Measurements from ENCODE around the gene PSMB7. TPM values are rescaled to one million over a fixed set of nuclear protein-coding genes. Genes with fewer than 3 reads are reported as not detected.

Gene PSMB7
- total and polyA plus RNA-seq, 2 of the 4 experiments (the other 2 are of a cell fraction): 340 to 430 TPM

DNA sequence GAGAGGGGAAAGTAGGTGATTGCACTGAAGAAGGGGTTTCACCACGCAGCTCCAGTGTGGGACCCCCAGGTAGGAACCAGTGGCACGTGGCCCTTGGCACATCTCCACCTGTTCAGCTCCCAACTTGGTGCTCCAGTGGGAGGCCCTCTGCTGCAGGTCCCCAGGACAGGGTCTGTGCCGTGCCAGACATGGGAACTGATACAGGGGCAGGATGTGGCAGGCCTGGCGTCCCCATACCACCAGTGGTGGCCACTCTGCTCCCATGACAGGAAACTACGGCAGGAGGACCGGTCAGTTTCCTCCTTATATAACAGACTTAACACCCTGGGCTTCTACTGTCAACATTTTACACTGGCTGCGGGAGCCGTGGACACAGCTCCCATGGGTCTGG is 67.3 kb downstream of the PSMB7 start:
- ChIA-PET CTCF (interaction anchor here (1.2 kb wide), 1 partner anchor 221 kb away, joined by 3 read pairs; no protein-coding TSS in a partner anchor), POLR2A (ENCODE audit: unreplicated experiment) (interaction anchor here (0.6 kb wide), 1 partner anchor 236 kb away, joined by 25 read pairs; no protein-coding TSS in a partner anchor)
- Histone ChIP-seq H2BK120ac (ENCODE audit: low read depth, low read length) (no peak overlapping the region), H4K91ac (ENCODE audit: insufficient read depth, low read depth, low read length) (no peak overlapping the region), H4K5ac (ENCODE audit: low read depth, low read length) (no peak overlapping the region), H4K8ac (ENCODE audit: low read depth in 2 of 2, low read length in 2 of 2) (no peak overlapping the region), H3K14ac (replicated peaks; ENCODE audit: low read depth, low read length) (no peak overlapping the region), H2AFZ (replicated peaks; ENCODE audit: low read length, poor library complexity) (no peak overlapping the region), H3K27me3 (ENCODE audit: control insufficient read depth, insufficient read depth, low read length) (no peaks in the 10 kb centered on the region), H3K4me1 (ENCODE audit: control insufficient read depth, insufficient read depth, low read length) (peaks cover 6% of the 10 kb centered on the region), H3K9me3 (ENCODE audit: control insufficient read depth, insufficient read depth, low read length) (no peaks in the 10 kb centered on the region), H3K4me3 (ENCODE audit: insufficient read depth, low read depth, low read length) (no peak overlapping the region), H2BK20ac (ENCODE audit: low read depth, low read length) (no peak overlapping the region), H3K9ac (ENCODE audit: low read depth, low read length) (no peak overlapping the region), H2AK9ac (replicated peaks; ENCODE audit: low read depth, low read length, poor library complexity) (no peak overlapping the region), H3K27ac (ENCODE audit: insufficient read depth, low read length) (no peak overlapping the region), H3K36me3 (ENCODE audit: control insufficient read depth, insufficient read depth, low read length) (peaks cover 87% of the 10 kb centered on the region), H3K79me1 (ENCODE audit: low read depth in 1 of 2, low read length in 2 of 2) (peaks cover 26 to 77% of the 10 kb centered on the region in 2 experiments), H3K56ac (ENCODE audit: extremely low read depth, insufficient read depth, low read length) (no peak overlapping the region), H3K4me2 (ENCODE audit: low read depth, low read length) (no peak overlapping the region), H2BK15ac (ENCODE audit: low read depth, low read length) (no peak overlapping the region), H2AK5ac (ENCODE audit: low read depth, low read length) (no peak overlapping the region), H3K18ac (ENCODE audit: low read depth, low read length) (no peak overlapping the region), H3K4ac (ENCODE audit: low read depth, low read length) (no peak overlapping the region), H2BK5ac (ENCODE audit: low read depth, low read length, poor library complexity, severe bottlenecking) (no peak overlapping the region), H3K23ac (ENCODE audit: low read depth, low read length) (no peak overlapping the region), H4K20me1 (ENCODE audit: insufficient read depth, low read length) (peaks cover 26% of the 10 kb centered on the region), H3K9me1 (ENCODE audit: insufficient read depth, low read length) (0 out of 2 replicates have a peak, but pooled peaks cover 4% of the 10 kb centered on the region)
- dilution Hi-C loops (cut with HindIII; ENCODE audit: low sequenced_read_pairs, unreplicated experiment): no loop called here
- no peak for TF ChIP-seq CEBPB (IDR thresholded peaks at IDR 0.05; ENCODE audit: low read depth, low read length)
- TF ChIP-seq FOS (IDR thresholded peaks at IDR 0.05; ENCODE audit: low read depth, low read length): no peak
- TF ChIP-seq MAZ (IDR thresholded peaks at IDR 0.05; ENCODE audit: borderline replicate concordance, low read depth, low read length): no peak
- TF ChIP-seq, protein P1, sequence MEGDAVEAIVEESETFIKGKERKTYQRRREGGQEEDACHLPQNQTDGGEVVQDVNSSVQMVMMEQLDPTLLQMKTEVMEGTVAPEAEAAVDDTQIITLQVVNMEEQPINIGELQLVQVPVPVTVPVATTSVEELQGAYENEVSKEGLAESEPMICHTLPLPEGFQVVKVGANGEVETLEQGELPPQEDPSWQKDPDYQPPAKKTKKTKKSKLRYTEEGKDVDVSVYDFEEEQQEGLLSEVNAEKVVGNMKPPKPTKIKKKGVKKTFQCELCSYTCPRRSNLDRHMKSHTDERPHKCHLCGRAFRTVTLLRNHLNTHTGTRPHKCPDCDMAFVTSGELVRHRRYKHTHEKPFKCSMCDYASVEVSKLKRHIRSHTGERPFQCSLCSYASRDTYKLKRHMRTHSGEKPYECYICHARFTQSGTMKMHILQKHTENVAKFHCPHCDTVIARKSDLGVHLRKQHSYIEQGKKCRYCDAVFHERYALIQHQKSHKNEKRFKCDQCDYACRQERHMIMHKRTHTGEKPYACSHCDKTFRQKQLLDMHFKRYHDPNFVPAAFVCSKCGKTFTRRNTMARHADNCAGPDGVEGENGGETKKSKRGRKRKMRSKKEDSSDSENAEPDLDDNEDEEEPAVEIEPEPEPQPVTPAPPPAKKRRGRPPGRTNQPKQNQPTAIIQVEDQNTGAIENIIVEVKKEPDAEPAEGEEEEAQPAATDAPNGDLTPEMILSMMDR (conservative IDR thresholded peaks at IDR 0.05; ENCODE audit: low read depth, low read length): no peak
- TF ChIP-seq CHD1 (IDR thresholded peaks at IDR 0.05; ENCODE audit: low read depth, low read length): no peak
- TF ChIP-seq, protein P2, sequence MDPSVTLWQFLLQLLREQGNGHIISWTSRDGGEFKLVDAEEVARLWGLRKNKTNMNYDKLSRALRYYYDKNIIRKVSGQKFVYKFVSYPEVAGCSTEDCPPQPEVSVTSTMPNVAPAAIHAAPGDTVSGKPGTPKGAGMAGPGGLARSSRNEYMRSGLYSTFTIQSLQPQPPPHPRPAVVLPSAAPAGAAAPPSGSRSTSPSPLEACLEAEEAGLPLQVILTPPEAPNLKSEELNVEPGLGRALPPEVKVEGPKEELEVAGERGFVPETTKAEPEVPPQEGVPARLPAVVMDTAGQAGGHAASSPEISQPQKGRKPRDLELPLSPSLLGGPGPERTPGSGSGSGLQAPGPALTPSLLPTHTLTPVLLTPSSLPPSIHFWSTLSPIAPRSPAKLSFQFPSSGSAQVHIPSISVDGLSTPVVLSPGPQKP (IDR thresholded peaks at IDR 0.05; ENCODE audit: borderline replicate concordance, low read depth, low read length): no peak
- no peak for TF ChIP-seq MAFK (IDR thresholded peaks at IDR 0.05; ENCODE audit: low read depth, low read length)
- no peak for TF ChIP-seq POLR2A (IDR thresholded peaks at IDR 0.05; ENCODE audit: low read depth, low read length)
- TF ChIP-seq, protein P3, sequence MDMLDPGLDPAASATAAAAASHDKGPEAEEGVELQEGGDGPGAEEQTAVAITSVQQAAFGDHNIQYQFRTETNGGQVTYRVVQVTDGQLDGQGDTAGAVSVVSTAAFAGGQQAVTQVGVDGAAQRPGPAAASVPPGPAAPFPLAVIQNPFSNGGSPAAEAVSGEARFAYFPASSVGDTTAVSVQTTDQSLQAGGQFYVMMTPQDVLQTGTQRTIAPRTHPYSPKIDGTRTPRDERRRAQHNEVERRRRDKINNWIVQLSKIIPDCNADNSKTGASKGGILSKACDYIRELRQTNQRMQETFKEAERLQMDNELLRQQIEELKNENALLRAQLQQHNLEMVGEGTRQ (IDR thresholded peaks at IDR 0.05; ENCODE audit: low read depth, low read length): no peak
- no peak for TF ChIP-seq RAD21 (IDR thresholded peaks at IDR 0.05; ENCODE audit: low read length)
- no peak for TF ChIP-seq RCOR1 (IDR thresholded peaks at IDR 0.05; ENCODE audit: insufficient replicate concordance, low read length)
- TF ChIP-seq SMC3 (IDR thresholded peaks at IDR 0.05; ENCODE audit: low read depth, low read length): no peak
- no peak for TF ChIP-seq BHLHE40 (IDR thresholded peaks at IDR 0.05; ENCODE audit: low read depth, low read length)
- no peak for TF ChIP-seq NFE2L2 (IDR thresholded peaks at IDR 0.05; ENCODE audit: low read depth, low read length)
- no peak for TF ChIP-seq RFX5 (IDR thresholded peaks at IDR 0.05; ENCODE audit: low read depth, low read length)
- no peak for TF ChIP-seq MXI1 (IDR thresholded peaks at IDR 0.05; ENCODE audit: borderline replicate concordance, low read depth, low read length)
- DNase-seq: no peak
- in situ Hi-C loops (cut with MboI; ENCODE audit: low sequenced_read_pairs): no loop called here
- BruUV-seq (replicated peaks): no TSS peak
- WGBS, 2 experiments (ENCODE audit: extremely low coverage in 2 of 2, insufficient read length in 1 of 2): 100% methylated on average over 1 of the region's 8 CpGs; no CpG with 5 or more reads in 1 of the 2 experiments
- intact Hi-C loops (cut with micrococcal nuclease): no loop called here
- ATAC-seq (ENCODE audit: low read depth): no peak
